GM18858 (cell line): Measurements from ENCODE around the gene FOLR3.
A peak's percentile ranks its signal among the peaks of the same experiment; 100 is the strongest.
"Not testable (repeated sequence)": the region's sequence is repeated elsewhere in the genome, so short reads cannot be mapped to it uniquely, and the experiment has no call there.

ENCODE experiments used
- ATAC-seq: cut with Tn5 transposase; IDR thresholded peaks from one replicate; pipeline ENCODE4 v1.9.1; 2021; ENCODE audit not compliant: unreplicated experiment

The FOLR3 gene

GRCh38 chr11:72135473-72135872 lies at the start of gene FOLR3:
TSS of gene FOLR3 (plus strand) at chr11:72135725. CDS start at chr11:72135953, 228 bp downstream.
- not testable (repeated sequence) for ATAC-seq

GRCh38 chr11:72088076-72088808 lies 47.3 kb upstream of the FOLR3 start:
- ATAC-seq: no peak

GRCh38 chr11:72091292-72091691 lies 44.2 kb upstream of the FOLR3 start:
- no peak for ATAC-seq

- ATAC-seq: no peak
Observed at GRCh38 chr11:72098741-72099140, 36.8 kb upstream of the FOLR3 start.

- no peak for ATAC-seq
Observed at GRCh38 chr11:72100009-72100408, 35.5 kb upstream of the FOLR3 start.

GRCh38 chr11:72100462-72100861 lies 35.1 kb upstream of the FOLR3 start:
- ATAC-seq: no peak

- no peak for ATAC-seq
Observed at GRCh38 chr11:72102162-72102561, 33.4 kb upstream of the FOLR3 start.

- ATAC-seq: no peak
Observed at GRCh38 chr11:72102631-72102945, 32.9 kb upstream of the FOLR3 start.

- no peak for ATAC-seq
Observed at GRCh38 chr11:72102946-72103753, 32.4 kb upstream of the FOLR3 start, which contains the start of gene LAMTOR1. TSS of gene LAMTOR1 (minus strand) at chr11:72103297. CDS start at chr11:72103224, 73 bp downstream.

GRCh38 chr11:72103754-72104167 lies 31.8 kb upstream of the FOLR3 start:
- no peak for ATAC-seq

- ATAC-seq: no peak
Observed at GRCh38 chr11:72105888-72106287, 29.6 kb upstream of the FOLR3 start, which contains the start of gene TOMT. TSS of gene TOMT (plus strand) at chr11:72105924. CDS start at chr11:72105952, 28 bp downstream.

- no peak for ATAC-seq
Observed at GRCh38 chr11:72111300-72112142, 24.0 kb upstream of the FOLR3 start.

- peak; percentile 71 for ATAC-seq
Observed at GRCh38 chr11:72112143-72112977, 23.2 kb upstream of the FOLR3 start, which contains the start of gene ANAPC15. TSS of gene ANAPC15 (minus strand) at chr11:72112695. CDS start at chr11:72111276, 1,419 bp downstream.

- ATAC-seq: no peak
Observed at GRCh38 chr11:72112978-72113808, 22.3 kb upstream of the FOLR3 start.

GRCh38 chr11:72114570-72114969 lies 21.0 kb upstream of the FOLR3 start:
- ATAC-seq: no peak

GRCh38 chr11:72116019-72116755 lies 19.3 kb upstream of the FOLR3 start:
- ATAC-seq: no peak

GRCh38 chr11:72119198-72119597 lies 16.3 kb upstream of the FOLR3 start:
- no peak for ATAC-seq

GRCh38 chr11:72120930-72121329 lies 14.6 kb upstream of the FOLR3 start:
- ATAC-seq: no peak

GRCh38 chr11:72122607-72123006 lies 12.9 kb upstream of the FOLR3 start:
- ATAC-seq: no peak
